ENCODE measurements around the gene NLK. TPM values are rescaled to one million over a fixed set of nuclear protein-coding genes. Genes with fewer than 3 reads are reported as not detected.

The NLK gene
- total and polyA plus RNA-seq, 8 donors = 9.8 to 16.7 (median 13.5) TPM

DNA sequence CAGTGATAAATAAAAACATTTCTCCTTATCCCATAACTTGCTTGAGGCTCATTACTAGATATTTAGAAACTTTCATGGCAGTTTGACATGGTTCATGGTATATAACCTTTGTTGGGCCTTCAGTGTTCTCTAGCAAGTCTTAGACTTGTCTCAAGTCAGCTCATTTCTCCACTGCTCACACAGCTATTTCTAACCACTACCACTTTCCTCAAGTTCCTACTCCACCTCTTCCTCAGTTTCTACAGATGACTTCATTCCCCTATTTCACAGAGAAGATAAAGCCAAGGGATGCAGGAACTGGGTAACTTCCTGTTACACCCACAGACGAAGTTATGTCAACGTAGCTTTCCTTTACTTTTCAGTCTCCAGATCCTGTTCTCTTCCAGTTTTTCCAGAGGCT lies 23.2 kb downstream of the NLK start:
- intact Hi-C loops (cut with DNase I) = no loop called here
- no peaks in the 10 kb centered on the region for H3K27me3 ChIP-seq
- H3K9me3 ChIP-seq = no peaks in the 10 kb centered on the region
- no peaks in the 10 kb centered on the region for H3K36me3 ChIP-seq
- no peaks in the 10 kb centered on the region for H3K4me1 ChIP-seq
- DNase-seq (no peak), ATAC-seq (peak in 1 of 4 donors; percentile 41), FAIRE-seq (no peak)
- no peak overlapping the region for H3K27ac ChIP-seq
- TF ChIP-seq, protein P1, sequence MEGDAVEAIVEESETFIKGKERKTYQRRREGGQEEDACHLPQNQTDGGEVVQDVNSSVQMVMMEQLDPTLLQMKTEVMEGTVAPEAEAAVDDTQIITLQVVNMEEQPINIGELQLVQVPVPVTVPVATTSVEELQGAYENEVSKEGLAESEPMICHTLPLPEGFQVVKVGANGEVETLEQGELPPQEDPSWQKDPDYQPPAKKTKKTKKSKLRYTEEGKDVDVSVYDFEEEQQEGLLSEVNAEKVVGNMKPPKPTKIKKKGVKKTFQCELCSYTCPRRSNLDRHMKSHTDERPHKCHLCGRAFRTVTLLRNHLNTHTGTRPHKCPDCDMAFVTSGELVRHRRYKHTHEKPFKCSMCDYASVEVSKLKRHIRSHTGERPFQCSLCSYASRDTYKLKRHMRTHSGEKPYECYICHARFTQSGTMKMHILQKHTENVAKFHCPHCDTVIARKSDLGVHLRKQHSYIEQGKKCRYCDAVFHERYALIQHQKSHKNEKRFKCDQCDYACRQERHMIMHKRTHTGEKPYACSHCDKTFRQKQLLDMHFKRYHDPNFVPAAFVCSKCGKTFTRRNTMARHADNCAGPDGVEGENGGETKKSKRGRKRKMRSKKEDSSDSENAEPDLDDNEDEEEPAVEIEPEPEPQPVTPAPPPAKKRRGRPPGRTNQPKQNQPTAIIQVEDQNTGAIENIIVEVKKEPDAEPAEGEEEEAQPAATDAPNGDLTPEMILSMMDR (IDR thresholded peaks at IDR 0.05) = no peak
- H3K4me3 ChIP-seq = no peak overlapping the region
- 58 to 70% methylated on average over 2 of the region's 2 CpGs for WGBS, 2 donors

GRCh38 chr17:28069061-28069460 lies 26.6 kb downstream of the NLK start:
- intact Hi-C loops (cut with DNase I) = no loop called here
- Histone ChIP-seq H3K4me1 (peaks cover 2 to 8% (median 4%) of the 10 kb centered on the region in 3 donors), H3K9me3 (no peaks in the 10 kb centered on the region), H3K4me3 (no peak overlapping the region), H3K27ac (no peak overlapping the region), H3K36me3 (no peaks in the 10 kb centered on the region), H3K27me3 (no peaks in the 10 kb centered on the region)
- no peak for DNase-seq
- no peak for FAIRE-seq
- WGBS, 2 donors = 86 to 91% methylated on average over 1 of the region's 1 CpG
- TF ChIP-seq, protein P1 (IDR thresholded peaks at IDR 0.05) = no peak
- no peak for ATAC-seq

- Histone ChIP-seq H3K27me3 (no peaks in the 10 kb centered on the region), H3K4me3 (no peak overlapping the region), H3K9me3 (no peaks in the 10 kb centered on the region), H3K27ac (no peak overlapping the region), H3K4me1 (peaks cover 2 to 18% (median 8%) of the 10 kb centered on the region in 3 donors), H3K36me3 (no peaks in the 10 kb centered on the region)
- ATAC-seq = no peak
- FAIRE-seq = no peak
- TF ChIP-seq, protein P1 (IDR thresholded peaks at IDR 0.05) = no peak
- DNase-seq = no peak
- intact Hi-C loops (cut with DNase I) = no loop called here
- WGBS, 2 donors = 95 to 100% methylated on average over 1 of the region's 1 CpG
These were observed 28.7 kb downstream of the NLK start for GRCh38 chr17:28071179-28071578.

GRCh38 chr17:28071891-28072606 lies 29.6 kb downstream of the NLK start:
- Histone ChIP-seq H3K36me3 (no peaks in the 10 kb centered on the region), H3K4me1 (peaks cover 2 to 18% (median 8%) of the 10 kb centered on the region in 3 donors), H3K9me3 (no peaks in the 10 kb centered on the region), H3K27me3 (no peaks in the 10 kb centered on the region), H3K4me3 (no peak overlapping the region), H3K27ac (no peak overlapping the region)
- intact Hi-C loops (cut with DNase I) = no loop called here
- no peak for FAIRE-seq
- no peak for DNase-seq
- 98 to 99% methylated on average over 6 of the region's 6 CpGs for WGBS, 2 donors
- ATAC-seq = no peak
- TF ChIP-seq, protein P1 (IDR thresholded peaks at IDR 0.05) = no peak

DNA sequence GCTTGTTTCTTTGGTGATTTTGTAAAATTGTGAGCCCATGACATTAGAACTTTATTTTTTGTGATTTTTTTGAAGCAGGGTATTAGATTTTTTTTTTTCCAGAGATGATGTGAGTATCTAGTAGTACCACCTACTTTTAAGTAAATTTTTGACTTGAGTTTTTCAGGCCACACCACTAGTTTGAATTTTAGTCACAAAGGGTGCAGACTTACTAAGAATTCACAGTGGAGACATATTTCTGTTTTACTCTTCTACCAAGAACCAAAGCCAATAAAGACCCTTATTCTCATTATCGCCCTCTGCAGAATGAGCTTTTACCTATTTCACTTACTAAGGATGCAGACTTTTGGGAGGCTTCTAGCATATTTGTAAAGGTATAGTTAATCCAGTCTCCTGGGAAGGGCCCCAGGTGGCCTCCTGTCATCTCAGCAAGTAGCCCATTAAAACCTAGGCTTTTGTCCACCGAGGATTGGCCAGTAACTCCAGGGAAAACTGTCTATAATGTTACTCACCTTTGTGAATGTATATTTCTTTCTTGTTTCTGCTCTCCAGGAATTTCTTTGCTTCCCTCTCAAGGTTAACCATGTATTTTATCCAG lies 30.6 kb downstream of the NLK start:
- TF ChIP-seq, protein P1 (IDR thresholded peaks at IDR 0.05) = no peak
- H3K4me1 ChIP-seq = peaks cover 2 to 18% (median 8%) of the 10 kb centered on the region in 3 donors
- ATAC-seq (no peak), DNase-seq (no peak), FAIRE-seq (no peak)
- no peak overlapping the region for H3K27ac ChIP-seq
- no peaks in the 10 kb centered on the region for H3K9me3 ChIP-seq
- H3K4me3 ChIP-seq = no peak overlapping the region
- H3K36me3 ChIP-seq = no peaks in the 10 kb centered on the region
- WGBS, 2 donors = 64 to 68% methylated on average over 2 of the region's 2 CpGs
- H3K27me3 ChIP-seq = no peaks in the 10 kb centered on the region
- intact Hi-C loops (cut with DNase I) = no loop called here
